ENCODE measurements around the gene PAX7. TPM values are rescaled to one million over a fixed set of nuclear protein-coding genes. Genes with fewer than 3 reads are reported as not detected.

The PAX7 gene
- total RNA-seq, 1 experiment from 2014 or later, result not detected

GRCh38 chr1:18632218-18632588 lies 1.6 kb downstream of the PAX7 start:
- no peak overlapping the region for H3K27ac Mint-ChIP-seq (ENCODE audit: low read depth, unreplicated experiment)
- H3K9me3 Mint-ChIP-seq (ENCODE audit: unreplicated experiment), result no peaks in the 10 kb centered on the region
- TF ChIP-seq CTCF (IDR thresholded peaks at IDR 0.05; ENCODE audit: unreplicated experiment), result no peak
- ChIA-PET POLR2A (interaction anchor here (0.8 kb wide), 1 partner anchor 205 kb away, joined by 3 read pairs; no protein-coding TSS in a partner anchor), CTCF (no interaction called here)
- H3K36me3 Mint-ChIP-seq (ENCODE audit: insufficient read depth, unreplicated experiment), result no peaks in the 10 kb centered on the region
- H3K4me3 Mint-ChIP-seq (ENCODE audit: unreplicated experiment), result no peak overlapping the region
- DNase-seq (ENCODE audit: unreplicated experiment), result no peak
- no peaks in the 10 kb centered on the region for H3K4me1 Mint-ChIP-seq (ENCODE audit: insufficient read depth, unreplicated experiment)
- intact Hi-C loops (cut with micrococcal nuclease), result no loop called here
- no TSS peak for BruUV-seq (replicated peaks)
- H3K27me3 Mint-ChIP-seq (ENCODE audit: insufficient read depth, unreplicated experiment), result peaks cover 97% of the 10 kb centered on the region

- ChIA-PET POLR2A (no interaction called here), CTCF (no interaction called here)
- Mint-ChIP-seq H3K36me3 (ENCODE audit: insufficient read depth, unreplicated experiment) (no peaks in the 10 kb centered on the region), H3K27me3 (ENCODE audit: insufficient read depth, unreplicated experiment) (peaks cover 97% of the 10 kb centered on the region), H3K27ac (ENCODE audit: low read depth, unreplicated experiment) (no peak overlapping the region), H3K4me3 (ENCODE audit: unreplicated experiment) (no peak overlapping the region), H3K9me3 (ENCODE audit: unreplicated experiment) (no peaks in the 10 kb centered on the region), H3K4me1 (ENCODE audit: insufficient read depth, unreplicated experiment) (no peaks in the 10 kb centered on the region)
- BruUV-seq (replicated peaks), result no TSS peak
- no peak for DNase-seq (ENCODE audit: unreplicated experiment)
- intact Hi-C loops (cut with micrococcal nuclease), result no loop called here
- TF ChIP-seq CTCF (IDR thresholded peaks at IDR 0.05; ENCODE audit: unreplicated experiment), result no peak
Measured at GRCh38 chr1:18632783-18633421, 2.3 kb downstream of the PAX7 start.

- BruUV-seq (replicated peaks), result no TSS peak
- no peak overlapping the region for H3K4me3 Mint-ChIP-seq (ENCODE audit: unreplicated experiment)
- no peak for TF ChIP-seq CTCF (IDR thresholded peaks at IDR 0.05; ENCODE audit: unreplicated experiment)
- H3K9me3 Mint-ChIP-seq (ENCODE audit: unreplicated experiment), result no peaks in the 10 kb centered on the region
- no peak overlapping the region for H3K27ac Mint-ChIP-seq (ENCODE audit: low read depth, unreplicated experiment)
- ChIA-PET POLR2A (no interaction called here), CTCF (no interaction called here)
- peaks cover 98% of the 10 kb centered on the region for H3K27me3 Mint-ChIP-seq (ENCODE audit: insufficient read depth, unreplicated experiment)
- intact Hi-C loops (cut with micrococcal nuclease), result no loop called here
- H3K36me3 Mint-ChIP-seq (ENCODE audit: insufficient read depth, unreplicated experiment), result no peaks in the 10 kb centered on the region
- H3K4me1 Mint-ChIP-seq (ENCODE audit: insufficient read depth, unreplicated experiment), result no peaks in the 10 kb centered on the region
- no peak for DNase-seq (ENCODE audit: unreplicated experiment)
Measured at GRCh38 chr1:18633422-18634155, 2.9 kb downstream of the PAX7 start.

GRCh38 chr1:18634276-18634675 lies 3.6 kb downstream of the PAX7 start:
- no TSS peak for BruUV-seq (replicated peaks)
- Mint-ChIP-seq H3K27me3 (ENCODE audit: insufficient read depth, unreplicated experiment) (peaks cover 100% of the 10 kb centered on the region), H3K27ac (ENCODE audit: low read depth, unreplicated experiment) (no peak overlapping the region), H3K4me1 (ENCODE audit: insufficient read depth, unreplicated experiment) (no peaks in the 10 kb centered on the region), H3K9me3 (ENCODE audit: unreplicated experiment) (no peaks in the 10 kb centered on the region), H3K36me3 (ENCODE audit: insufficient read depth, unreplicated experiment) (no peaks in the 10 kb centered on the region), H3K4me3 (ENCODE audit: unreplicated experiment) (no peak overlapping the region)
- CTCF ChIA-PET, result interaction anchor here (0.6 to 0.7 kb wide), 2 partner anchors 177 to 1317 kb away, joined by 3 read pairs; no protein-coding TSS in a partner anchor
- POLR2A ChIA-PET, result no interaction called here
- DNase-seq (ENCODE audit: unreplicated experiment), result no peak
- TF ChIP-seq CTCF (IDR thresholded peaks at IDR 0.05; ENCODE audit: unreplicated experiment), result no peak
- intact Hi-C loops (cut with micrococcal nuclease), result no loop called here

All from MCF 10A (cell line).